ENCODE results near the gene CLCNKA.
"Not testable (repeated sequence)": the region's sequence is repeated elsewhere in the genome, so short reads cannot be mapped to it uniquely, and the experiment has no call there.

DNA sequence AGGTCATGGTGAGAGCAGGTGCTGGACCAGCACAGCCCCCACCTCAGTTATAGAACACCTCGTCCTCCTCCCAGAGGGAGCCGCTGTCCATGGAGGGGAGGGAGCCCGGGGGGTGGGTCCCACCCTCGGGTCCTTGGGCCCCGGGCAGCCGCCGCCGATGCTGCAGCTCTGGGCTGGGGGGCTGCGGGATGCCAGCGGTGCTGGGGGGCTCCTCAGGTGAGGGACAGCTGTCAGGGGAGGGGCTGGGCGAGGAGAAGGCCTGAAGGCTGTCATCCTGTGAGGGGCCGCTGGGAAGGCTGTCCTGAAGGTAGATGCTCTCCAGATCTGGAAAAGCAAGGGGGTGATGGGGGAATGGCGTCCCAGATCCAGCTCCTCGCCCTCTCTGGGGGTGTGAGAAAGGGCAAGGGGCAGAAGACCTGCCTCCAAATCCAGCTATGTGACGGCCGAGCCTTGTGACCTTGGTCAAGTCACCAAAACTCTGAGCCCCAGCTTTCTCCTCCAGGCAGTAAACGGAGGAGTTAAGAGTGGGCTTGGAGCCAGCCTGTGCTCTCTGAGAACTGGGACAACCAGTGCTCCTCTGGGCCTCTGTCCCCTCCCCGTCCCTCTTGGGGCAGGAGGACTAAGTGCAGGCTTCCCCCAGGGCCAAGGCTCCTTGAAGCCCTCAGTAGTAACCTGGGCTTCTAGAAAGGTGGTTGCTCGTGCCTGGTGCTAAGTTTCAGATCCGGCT is 36.7 kb downstream of the CLCNKA start:
- TF ChIP-seq CTCF, POLR2A (IDR thresholded peaks at IDR 0.05): not testable (repeated sequence)
